HG03460 (cell line): ENCODE data around the gene BDKRB2.

ENCODE experiments used
- ATAC-seq: cut with Tn5 transposase; IDR thresholded peaks from one replicate; pipeline ENCODE4 v1.9.1; 2021; ENCODE audit not compliant: unreplicated experiment

Gene BDKRB2

DNA sequence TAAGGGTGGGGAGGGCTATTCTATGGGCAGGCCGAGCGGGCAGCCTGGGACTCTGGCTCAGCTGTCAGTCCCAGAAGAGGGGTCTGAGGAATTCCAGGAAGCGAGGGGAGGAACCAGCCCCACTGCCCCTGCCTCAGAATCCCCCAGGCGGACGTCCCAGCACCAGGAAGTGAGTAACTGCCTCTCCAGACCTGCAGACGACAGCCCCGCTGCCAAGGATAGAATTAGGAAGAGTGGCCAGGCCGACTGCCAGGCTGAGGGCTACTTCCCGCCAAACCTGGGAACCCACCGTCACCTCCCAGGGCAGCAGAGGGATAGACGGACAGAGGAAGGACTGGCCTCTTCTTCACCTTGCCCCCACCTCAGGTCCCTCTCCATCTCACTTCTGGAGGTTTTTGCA is 6.7 kb upstream of the BDKRB2 start:
- no peak for ATAC-seq

DNA sequence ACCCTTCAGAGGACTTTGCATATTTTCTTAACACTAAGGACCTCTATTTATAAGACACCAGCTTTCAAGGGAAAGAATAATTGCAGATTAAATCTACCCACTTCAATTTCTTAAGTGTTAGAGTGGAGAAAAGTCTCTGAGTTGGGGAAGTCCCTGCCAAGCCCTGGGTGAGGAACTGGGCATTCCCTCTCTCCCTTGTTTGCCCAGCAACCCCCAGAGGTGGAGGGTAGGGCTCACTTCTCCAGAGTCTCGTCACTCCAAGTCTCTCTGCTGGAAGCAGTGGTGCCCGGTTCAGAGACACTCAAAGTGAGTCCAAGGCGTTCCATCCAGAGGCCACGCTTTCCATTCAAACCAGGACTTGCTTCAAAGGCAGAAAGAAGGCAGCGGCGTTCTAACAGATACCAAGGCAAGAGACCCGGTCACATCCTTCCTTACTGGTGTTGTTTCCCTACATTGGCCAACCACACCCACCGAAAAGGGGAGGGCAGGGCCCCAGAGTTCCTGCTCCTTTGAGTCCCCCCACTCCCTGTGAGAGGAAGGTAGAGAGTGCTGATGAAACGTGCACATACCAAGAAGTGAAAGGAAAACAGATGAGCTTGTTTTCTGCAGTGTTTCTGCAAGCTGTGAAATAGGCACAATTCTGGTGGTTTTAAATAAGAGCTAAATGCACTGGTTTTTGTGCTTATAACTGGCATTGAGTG is 6.1 kb upstream of the BDKRB2 start:
- no peak for ATAC-seq

DNA sequence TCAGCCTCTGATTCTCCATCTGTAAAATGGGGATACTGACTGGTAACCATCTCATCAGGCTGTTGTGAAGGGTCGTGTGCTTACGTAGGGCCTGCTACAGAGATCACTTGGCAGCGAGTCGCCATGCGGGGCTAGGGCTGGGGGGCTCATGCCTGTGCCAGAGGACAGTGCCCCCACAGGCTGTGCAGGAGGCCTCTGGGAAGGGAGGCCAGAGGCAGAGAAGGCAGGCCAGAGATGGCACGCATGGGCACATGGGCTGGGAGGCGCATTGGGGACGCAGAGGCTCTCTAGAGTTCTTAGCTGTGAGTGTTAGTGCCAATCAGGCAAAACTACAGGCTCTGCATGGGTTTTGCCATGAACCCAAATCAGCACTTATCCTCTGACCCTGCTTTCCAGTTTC is 3.5 kb upstream of the BDKRB2 start:
- no peak for ATAC-seq

DNA sequence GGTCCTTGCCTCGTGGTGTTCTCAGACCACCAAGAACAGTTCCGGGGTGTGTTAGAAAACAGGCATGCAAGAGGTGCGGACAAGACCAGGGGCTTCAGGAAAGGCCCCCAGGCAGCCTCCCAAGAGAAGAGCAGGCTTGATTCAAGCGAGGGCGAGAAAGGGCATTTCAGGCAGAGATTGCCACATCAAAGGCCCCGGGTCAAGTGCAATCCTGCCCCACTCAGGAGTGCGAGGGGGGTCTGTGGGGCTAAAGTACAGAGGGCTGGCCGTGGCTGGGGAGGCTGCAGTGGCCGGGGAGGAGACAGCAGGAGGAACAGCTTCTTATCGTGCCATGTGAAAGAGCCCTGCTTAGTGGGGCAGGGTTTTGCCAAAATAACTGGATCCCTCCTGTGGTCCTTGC is 2.7 kb upstream of the BDKRB2 start:
- no peak for ATAC-seq

DNA sequence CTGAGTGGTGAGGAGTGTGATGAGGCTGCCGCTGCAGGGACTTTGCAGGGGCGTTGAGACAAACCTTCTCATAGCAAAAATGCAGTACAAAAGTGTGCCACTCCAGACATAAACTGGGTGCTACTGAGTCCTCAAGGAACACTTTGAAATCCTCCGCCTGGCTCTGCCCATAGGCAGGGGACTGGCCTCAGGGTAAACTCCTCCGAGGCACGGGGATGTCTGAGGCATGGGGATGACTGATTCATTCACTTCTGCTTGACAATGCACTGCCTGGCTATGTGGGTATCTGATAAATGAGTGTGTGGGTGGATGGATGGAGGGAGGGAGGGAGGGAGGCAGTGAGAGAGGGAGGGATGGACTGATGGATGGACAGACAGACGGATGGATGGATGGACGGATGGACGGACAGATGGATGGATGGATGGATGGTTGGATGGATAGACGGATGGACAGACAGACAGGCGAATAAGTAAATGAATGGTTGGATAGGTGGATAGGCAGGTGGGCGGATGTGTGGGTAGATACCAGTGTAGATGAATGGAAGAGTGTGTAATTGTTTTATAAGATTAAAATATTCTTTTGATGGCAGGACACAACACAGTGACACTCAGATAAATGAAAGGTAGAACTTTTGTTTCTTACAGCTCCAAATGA is 2.1 kb upstream of the BDKRB2 start:
- no peak for ATAC-seq

DNA sequence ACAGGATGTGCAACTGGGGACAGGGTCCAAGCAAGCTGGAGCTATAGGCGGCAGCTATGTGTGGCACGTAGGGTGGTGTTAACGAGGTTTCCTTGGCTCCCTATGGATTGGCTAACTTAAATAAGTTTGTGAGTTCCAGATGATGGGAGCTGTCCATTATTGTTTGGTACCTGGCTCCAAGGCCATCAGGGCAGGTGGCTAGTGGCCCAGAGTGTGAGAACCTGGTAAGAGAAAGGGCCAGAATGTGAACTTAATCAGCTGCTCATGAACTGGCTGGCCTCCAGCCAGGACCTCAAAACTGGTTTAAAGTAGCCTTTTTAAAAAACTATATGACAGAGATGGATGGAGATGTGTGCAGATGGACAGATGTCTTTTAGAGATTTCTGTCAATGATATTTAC is 1.5 kb upstream of the BDKRB2 start:
- no peak for ATAC-seq

DNA sequence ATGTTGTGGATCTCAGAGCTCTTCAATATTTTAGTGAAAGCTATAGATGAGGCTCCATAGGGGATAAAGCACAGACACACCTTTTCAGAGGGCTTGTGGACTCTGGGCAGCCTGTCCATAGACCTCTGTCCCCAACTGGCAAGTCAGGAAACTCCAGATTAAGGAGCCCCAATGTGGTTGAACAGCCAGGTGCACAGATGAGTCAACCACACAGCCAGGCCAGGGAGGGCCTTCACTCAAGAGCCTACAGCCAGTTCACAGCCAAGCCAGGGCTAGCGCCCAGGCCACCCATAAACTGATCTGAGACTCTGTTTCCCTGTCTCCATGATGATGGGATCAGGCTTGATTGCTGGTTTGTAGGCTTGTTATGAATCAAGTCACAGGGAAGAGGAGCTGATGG is 1.0 kb upstream of the BDKRB2 start:
- ATAC-seq, result no peak

DNA sequence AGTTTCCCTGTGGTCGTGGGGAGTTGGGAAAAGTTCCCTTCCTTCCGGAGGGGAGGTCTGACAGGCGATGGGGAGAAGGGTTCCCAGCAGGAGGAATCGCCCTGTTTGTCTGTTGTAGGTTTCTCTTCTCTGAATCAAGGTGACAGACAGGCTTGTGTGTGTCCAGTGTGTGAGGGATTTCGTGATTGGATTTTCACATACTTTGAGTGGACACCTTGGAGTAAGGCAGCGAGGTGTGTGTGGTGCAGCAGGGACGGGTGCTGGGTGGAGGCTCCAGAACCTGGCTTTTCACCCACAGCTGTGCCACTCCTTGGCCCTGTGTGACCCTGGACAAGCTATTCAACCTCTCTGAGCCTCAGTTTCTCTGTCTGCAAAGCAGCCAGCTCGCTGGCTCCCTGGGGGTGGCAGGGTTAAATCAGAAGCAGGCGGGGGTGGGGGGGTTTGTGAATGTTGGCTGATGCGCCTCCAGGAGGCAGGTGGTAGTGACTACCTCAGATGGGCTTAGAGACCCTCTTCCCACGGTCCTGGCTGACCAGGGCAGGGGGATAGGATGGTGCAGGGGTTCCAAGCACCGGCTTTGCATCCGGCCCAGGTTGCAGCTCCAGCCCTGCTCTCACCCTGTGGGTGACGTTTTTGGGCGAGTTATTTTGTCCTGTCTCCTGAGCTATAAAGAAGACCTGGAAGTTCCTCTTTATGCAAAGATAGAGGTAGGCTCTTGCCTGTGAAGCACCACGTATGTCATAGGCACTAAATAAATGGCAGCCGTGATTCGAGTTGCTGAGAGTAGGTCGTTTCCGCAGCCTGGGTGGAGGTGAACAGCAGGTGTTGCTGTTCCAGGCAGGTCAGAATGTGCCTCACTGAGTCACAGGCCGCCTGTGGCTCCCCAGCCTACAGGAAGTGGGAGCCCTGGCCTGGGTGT is 679 bp downstream of the BDKRB2 start:
- ATAC-seq, result no peak

DNA sequence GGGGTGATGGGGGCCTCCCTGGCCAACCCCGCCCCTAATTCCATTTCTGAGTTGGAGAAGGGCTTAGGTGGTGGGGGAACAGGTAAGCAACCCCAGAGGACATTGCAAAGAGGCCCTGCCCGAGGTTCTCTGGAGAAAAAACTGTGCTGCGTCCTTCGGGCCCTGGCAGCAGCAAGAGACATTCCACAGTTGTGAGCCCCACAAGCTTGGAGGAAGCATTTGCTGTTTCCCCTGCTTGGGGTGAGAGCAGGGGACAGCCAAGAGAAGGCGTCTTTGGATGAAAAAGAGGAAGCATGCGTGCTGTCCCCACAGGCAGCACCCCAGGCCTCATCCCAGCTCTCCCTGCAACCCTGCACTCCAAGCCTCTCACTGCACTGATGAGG is 1.3 kb downstream of the BDKRB2 start:
- ATAC-seq, result no peak

DNA sequence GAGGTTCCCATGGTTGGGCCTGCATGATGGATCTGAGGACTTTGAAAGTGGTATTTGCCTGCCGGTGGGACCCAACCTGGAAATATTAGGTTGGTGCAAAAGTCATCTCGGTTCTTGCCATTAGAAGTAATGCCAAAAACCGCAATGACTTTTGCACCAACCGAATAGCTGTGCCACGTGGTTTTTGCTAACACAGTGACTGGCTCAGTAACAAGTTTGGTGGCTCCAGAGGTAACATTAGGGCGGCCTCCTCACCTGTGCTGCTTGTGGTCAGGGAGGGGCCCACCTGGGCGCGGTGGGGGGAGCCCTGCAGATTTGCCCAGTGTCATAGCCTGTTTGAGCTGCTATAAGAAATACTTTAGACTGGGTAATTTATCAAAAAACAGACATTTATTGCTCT is 1.8 kb downstream of the BDKRB2 start:
- no peak for ATAC-seq

DNA sequence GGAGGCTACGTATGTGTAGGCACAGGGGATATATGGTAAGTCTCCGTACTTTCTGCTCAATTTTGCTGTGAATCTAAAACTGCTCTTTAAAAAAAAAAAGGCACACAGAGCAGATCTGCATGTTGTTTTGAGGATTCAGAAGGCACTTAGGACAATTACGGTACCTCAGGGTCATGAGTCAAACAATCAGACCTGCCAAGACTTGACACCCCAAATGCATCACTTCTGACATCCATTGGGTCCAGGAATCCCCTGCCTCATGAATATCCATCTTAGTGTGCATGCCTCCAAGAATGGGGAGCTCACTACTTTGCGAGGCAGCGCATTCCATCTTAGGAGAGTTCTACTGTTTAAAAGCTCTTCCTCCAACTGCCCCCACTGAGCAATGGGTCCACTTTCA is 3.0 kb downstream of the BDKRB2 start:
- ATAC-seq, result no peak

DNA sequence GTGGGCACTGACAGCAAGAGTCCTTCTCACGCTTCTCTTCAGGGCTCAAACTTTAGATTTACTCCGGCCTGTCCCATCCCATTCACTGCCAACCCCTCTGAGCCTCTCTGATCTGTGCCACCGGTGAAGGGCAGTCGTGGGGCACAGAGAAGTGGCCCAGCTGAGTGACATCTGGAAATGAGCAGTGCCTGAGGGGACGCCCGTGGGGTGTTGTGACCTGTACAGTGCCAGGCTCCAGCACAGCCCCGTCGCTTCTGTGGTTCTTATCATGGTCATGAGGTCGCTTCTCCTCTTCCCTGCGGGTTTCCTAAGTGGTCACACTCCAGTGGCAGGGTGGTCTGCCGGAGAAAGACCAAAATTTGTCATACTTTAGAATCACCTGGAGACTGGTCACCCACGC is 4.1 kb downstream of the BDKRB2 start:
- no peak for ATAC-seq

DNA sequence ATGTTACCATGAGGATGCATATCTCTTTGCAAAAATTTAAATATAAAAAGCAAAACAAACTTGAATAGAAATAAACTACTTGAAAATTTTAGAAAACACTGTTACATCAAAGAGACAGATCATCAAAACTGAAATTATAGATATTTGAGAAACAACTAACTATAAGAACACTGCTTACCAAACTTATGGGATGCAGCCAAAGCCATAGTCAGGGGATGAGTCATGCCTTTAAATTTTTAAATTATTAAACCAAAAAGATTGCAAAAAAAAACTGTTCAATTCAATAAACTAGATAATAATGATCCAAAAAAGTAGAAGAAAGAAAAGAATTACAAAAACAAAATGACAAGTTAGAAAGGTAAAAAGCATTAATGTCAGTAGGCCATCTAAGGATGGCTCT is 7.5 kb downstream of the BDKRB2 start:
- no peak for ATAC-seq

DNA sequence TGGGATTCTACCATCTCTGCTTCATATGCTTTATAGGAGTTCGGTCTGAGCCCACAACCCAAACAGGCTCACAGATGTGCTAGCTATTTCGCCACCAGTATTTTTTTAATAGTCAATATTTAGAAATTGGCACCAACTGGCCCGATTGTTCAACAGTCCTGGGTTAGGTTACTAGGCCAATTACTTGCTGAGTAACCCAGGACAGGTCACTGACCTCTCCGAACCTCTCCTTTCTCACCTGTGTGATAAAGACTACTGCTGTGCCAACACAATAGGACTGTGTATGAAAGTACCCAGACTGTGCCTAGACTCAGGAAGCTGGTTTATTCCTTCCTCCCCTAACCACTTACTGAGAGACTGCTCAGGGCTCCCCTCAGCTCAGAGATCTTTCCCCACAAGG is 8.3 kb downstream of the BDKRB2 start:
- no peak for ATAC-seq

DNA sequence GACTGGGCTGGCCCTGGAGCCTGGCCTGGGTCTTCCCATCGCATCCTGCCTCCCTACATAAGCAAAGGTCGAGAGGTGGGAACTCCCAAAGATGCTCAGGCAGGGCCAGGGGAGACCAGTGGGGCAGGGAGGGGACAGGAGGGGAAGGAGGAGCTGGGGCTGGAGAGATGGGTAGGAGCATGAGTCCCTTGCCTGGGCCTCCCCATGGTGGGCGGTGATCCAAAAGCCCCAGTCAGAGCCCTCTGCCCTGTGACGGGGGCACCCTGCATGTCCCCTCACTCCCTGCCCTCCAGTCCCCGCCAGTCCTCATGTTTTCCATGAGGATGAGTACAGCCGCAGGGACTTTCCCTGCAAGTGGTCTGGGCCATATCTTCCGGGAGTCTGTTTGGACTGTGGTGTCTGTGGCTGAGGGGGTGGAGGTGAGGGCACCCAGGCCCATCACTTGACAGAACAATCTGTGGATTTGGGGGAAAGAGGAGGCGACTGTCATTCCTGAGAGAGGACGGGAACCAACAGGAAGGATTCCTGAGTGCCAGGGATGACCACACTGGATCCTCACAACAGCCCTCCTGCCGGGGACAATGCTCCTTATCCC is 9.3 kb downstream of the BDKRB2 start:
- no peak for ATAC-seq

DNA sequence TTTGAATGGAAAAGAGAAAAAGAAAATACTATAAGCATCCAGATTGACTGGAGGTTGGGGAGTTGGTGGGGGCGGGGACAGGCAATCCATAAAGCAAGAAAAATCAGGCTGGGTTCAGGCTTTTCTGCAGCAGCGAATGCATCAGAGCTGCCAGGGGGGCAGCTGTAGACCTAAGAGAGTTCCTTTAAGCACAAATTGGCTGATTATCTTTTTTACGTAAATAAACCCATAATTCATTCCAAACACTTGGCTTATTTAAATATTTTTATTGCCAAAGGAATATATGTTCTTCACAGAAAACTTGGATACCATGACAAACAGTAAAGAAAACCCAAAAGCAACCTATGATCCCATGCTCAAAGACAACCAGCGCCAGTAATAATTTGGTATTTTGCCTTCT is 10.2 kb downstream of the BDKRB2 start:
- no peak for ATAC-seq

DNA sequence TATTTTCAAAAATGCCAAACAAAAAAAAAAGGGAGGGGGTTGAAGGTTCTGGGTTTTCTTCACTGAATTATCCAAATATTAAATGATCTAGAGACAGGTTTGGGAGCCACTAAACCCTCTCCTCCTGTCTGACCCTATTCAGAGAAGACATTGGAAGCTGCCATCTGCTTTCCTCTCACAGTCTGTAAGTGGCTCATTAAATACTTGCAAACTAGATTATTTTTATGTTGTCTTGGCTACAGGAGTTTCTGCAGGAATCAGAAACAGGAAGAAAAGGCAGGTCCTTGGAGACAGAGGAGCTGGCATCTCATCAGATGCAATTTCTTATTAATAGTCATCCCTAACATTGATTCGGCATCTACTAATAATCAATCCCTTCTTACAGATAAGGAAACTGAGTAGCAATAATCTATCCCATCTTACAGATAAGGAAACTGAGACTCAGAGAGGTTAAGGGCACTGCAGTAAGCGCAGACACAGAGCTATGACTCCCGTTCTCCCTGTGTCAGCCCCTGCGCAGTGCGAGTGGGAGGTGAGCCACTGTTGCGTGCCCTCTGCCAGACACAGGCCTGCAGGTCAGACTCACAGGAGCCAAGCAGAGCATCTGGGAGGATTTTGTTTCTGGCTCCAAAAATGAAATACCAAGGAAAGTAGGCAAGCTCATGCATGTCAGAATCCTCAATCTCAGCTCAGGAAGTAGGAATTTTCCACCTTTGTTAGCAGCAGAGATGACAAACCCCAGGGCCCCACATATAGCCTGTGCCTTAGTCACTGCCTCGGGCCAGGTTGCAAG is 11.0 kb downstream of the BDKRB2 start:
- ATAC-seq, result no peak

DNA sequence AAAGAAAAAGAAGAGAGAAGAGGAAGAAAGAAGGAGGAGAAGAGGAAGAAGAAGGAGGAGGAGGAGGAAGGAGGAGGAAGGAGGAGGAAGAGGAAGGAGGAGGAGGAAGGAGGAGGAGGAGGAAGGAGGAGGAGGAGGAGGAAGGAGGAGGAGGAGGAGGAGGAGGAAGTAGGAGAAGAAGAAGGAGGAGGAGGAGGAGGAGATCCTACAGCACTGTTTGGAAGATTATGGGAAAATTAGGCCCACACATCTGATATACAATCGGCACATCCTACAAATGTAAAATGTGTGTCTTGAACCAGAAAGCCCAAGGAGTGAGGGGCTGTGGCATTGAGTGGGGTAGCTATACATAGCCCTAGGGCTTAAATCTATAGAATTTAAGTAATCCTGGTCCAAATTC is 12.0 kb downstream of the BDKRB2 start:
- no peak for ATAC-seq

DNA sequence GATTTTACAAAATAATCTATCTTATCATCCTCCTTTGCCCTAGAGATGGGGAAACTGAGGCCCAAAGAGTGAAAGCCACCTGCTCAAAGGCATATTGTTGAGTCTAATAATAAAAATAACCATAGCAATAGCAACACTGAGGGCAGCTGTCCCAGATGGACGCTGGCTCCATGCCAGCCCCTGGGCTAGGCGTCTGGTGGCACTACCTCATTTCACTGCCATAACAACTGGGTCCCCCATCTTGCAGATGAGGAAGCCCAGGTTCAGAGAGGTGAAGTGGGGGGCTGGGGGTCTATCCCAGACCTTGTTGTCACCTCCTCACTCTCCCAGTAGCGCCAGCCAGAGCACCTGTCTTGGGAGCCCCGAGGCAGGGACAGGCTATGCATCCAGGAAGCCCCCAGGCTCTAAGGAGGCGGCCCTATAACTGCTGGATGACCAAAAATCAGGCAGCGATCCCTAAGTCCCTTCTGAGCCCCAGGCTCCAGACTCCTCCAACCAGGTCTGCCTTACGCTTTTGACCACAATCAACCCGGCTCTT is 12.8 kb downstream of the BDKRB2 start:
- no peak for ATAC-seq

DNA sequence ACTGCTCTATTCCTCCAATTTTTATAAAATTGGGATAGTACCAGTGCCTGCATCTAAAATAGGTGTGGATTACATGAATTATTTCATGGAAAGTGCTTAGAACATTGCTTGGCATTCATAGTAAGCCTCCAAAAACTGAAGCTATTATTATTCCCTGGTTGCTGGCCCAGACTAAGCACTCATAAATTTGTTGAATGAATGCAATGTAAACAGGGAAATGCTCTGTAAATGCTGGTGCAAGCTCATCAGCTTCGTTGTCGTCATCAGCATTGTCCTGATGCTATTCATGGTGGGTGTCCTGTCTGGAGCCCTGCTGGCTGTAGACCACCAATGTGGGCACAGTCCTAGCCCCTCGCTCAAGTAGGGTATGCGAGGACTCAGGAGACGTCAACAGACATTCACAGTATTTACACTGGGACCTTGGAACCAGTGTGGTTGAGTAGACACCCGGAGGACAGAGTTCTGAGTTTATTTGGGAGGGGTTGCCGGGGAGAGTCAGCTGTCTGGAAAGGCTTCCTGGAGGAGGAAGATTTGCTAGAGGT is 16.5 kb downstream of the BDKRB2 start:
- ATAC-seq, result no peak
